GM12891 (cell line): ENCODE measurements around the gene FSTL4.
"Not testable (repeated sequence)": the region's sequence is repeated elsewhere in the genome, so short reads cannot be mapped to it uniquely, and the experiment has no call there.

ENCODE experiments used
- POLR2A ChIP-seq: IDR thresholded peaks from 2 replicates; pipeline ENCODE4 v1.6.1; 2011; ENCODE audit warnings: low read depth, low read length, control low read depth
- POLR2AphosphoS5 ChIP-seq: IDR thresholded peaks from 2 replicates; pipeline ENCODE4 v1.6.1; 2011; ENCODE audit warnings: low read depth, low read length, control low read depth
- TAF1 ChIP-seq: IDR thresholded peaks from 2 replicates; pipeline ENCODE4 v1.6.1; 2011; ENCODE audit warnings: low read depth, low read length, control low read depth

DNA sequence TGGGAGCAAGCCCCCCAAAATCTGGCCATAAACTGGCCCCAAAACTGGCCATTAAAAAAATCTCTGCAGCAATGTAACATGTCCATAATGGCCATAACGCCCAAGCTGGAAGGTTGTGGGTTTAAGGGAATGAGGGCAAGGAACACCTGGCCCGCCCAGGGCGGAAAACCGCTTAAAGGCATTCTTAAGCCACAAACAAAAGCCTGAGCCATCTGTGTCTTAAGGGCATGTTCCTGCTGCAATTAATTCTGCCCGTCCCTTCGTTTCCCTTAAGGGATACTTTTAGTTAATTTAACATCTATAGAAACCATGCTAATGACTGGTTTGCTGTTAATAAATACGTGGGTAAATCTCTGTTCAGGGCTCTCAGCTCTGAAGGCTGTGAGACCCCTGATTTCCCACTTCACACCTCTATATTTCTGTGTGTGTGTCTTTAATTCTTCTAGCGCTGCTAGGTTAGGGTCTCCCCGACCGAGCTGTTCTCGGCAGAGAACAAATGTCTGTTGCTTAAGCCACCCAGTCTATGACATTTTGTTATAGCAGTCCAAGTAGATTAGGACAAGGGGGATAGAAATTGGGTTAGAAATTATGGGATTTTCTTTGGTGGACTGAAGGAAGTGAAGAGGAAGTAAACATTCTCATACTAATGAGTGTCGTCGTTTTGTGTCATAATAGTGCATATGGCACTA lies 77.0 kb downstream of the FSTL4 start:
- not testable (repeated sequence) for TF ChIP-seq POLR2A, TAF1, POLR2AphosphoS5
